Pancreas (tissue), 10 donors: ENCODE measurements around the gene NOX5. TPM values are rescaled to one million over a fixed set of nuclear protein-coding genes. Genes with fewer than 3 reads are reported as not detected.

Experiments used
- ATAC-seq, 4 donors: fragments of 200-7000 bp; cut with Tn5 transposase; one replicate each; pipeline versions ENCODE4 v1.8.0 to v1.9.1; 2020; ENCODE audit warnings: mild to moderate bottlenecking in 4 of 4, moderate library complexity in 4 of 4
- DNase-seq, 6 donors: peaks; one replicate each; pipeline ENCODE4 v3.0.0-alpha.2; 2020
- FAIRE-seq: peaks from 2 replicates; lab custom pipeline; 2012; peaks lifted over from hg19 to GRCh38; lab: Jason Lieb, UNC
- H3K27ac ChIP-seq, 4 donors: fragments of 200-600 bp; sonication (generic); 1 replicate in 3 of 4; 2 replicates in 1 of 4; pipeline versions ENCODE4 v1.5.0 to v1.8.0; 2020
- H3K27me3 ChIP-seq, 4 donors: fragments of 200-600 bp; one replicate each; pipeline ENCODE4 v1.8.0; 2021
- H3K36me3 ChIP-seq, 3 donors: fragments of 200-600 bp; sonication (generic) in 1 of 3; one replicate each; pipeline versions ENCODE4 v1.5.0 to v1.8.0; 2020 to 2021
- H3K4me1 ChIP-seq, 3 donors: fragments of 200-600 bp; one replicate each; pipeline ENCODE4 v1.8.0; 2021
- H3K4me3 ChIP-seq, 4 donors: fragments of 200-600 bp; sonication (generic) in 2 of 4; one replicate each; pipeline versions ENCODE4 v1.5.0 to v1.8.0; 2020 to 2021
- H3K9me3 ChIP-seq, 4 donors: fragments of 200-600 bp; one replicate each; pipeline ENCODE4 v1.8.0; 2021
- CTCF ChIP-seq, 4 donors: fragments of 200-600 bp; sonication (generic) in 3 of 4; IDR thresholded peaks; one replicate each; pipeline versions ENCODE4 v1.5.0 to v1.8.0; 2021; ENCODE audit warnings: antibody characterized with exemption in 4 of 4
- WGBS, 2 donors: extraction: QIAGEN DNeasy Blood & Tissue Kit; methylation state at CpG; one replicate each; pipeline ENCODE4 v1.1.7; 2013; 5-methylcytosine and 5-hydroxymethylcytosine counted together
- intact Hi-C, 3 donors: fragments of 100-400 bp; cut with DNase I; formaldehyde crosslinking; loops; one replicate each; pipeline versions ENCODE4 v1.11.1 to v1.14.2; 2022
- polyA plus RNA-seq, 2 donors: library from polyadenylated mRNA; stranded (reverse); fragments of 200-250 nt; gene quantifications; one replicate each; pipeline ENCODE4 v1.2.3, GENCODE V29; 2013
- total RNA-seq, 6 donors: library from RNA; stranded (reverse); fragmentation: NEBNext Ultra II Directional in 4 of 6; extraction: Animal tissue kit (Norgen Biotek cat#: 25700) in 4 of 6; gene quantifications; one replicate each; pipeline versions ENCODE4 v1.2.1 to v1.2.4, GENCODE V29; 2021 to 2023
- donor health status: healthy with polysubstance abuse.
- donor health status: DM: no; HTN: no; CAD: no; lungs with moderate emphysema.
- donor health status: DM: no; HTN: no; CAD: no.
- donor health status: control.
- donor health status: control.
- donor health status: Bipolar disorder and iron deficiency.
- donor health status: DM: yes; HTN: yes; CAD: no.
- donor health status: DM: no; HTN: no; CAD: no.
- donor health status: DM: no; HTN: no; CAD: no.
- donor health status: DM: yes; HTN: yes; CAD: no.

The NOX5 gene
- total and polyA plus RNA-seq, 8 donors = 0.04 to 0.26 (median 0.12) TPM; not detected in 3

GRCh38 chr15:68983961-68984481 lies 30.5 kb upstream of the NOX5 start:
- no peaks in the 10 kb centered on the region for H3K36me3 ChIP-seq
- WGBS, 2 donors = 38% methylated on average over 4 of the region's 4 CpGs
- no peaks in the 10 kb centered on the region for H3K27me3 ChIP-seq
- H3K4me3 ChIP-seq = no peak overlapping the region
- no peaks in the 10 kb centered on the region for H3K9me3 ChIP-seq
- peak in 3 of 4 donors; percentile 40 to 79 (median 66) for ATAC-seq
- no peak for DNase-seq
- no peak overlapping the region for H3K27ac ChIP-seq
- FAIRE-seq = no peak
- intact Hi-C loops = no loop called here
- TF ChIP-seq CTCF (IDR thresholded peaks at IDR 0.05) = no peak
- H3K4me1 ChIP-seq = no peaks in the 10 kb centered on the region

DNA sequence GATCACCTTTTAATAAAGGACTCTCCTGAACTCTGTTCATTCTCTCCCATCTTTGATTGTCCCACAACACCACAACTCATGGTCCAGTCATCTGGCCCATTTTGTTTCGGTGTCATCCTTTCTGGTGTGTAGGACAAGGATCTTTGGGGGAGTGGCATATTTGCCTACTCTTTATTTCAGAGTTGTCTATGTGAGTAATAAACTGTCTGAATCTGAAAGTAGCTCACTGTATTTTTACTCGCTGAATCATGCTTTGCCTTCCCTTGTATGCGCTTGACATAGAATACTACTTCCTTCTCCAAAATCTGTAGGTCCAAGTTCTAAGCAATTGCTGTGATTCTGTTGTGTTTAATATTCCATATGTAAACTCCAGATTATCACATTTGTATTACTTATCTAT lies 29.9 kb upstream of the NOX5 start:
- Histone ChIP-seq H3K27ac (no peak overlapping the region), H3K36me3 (no peaks in the 10 kb centered on the region), H3K9me3 (no peaks in the 10 kb centered on the region), H3K4me1 (no peaks in the 10 kb centered on the region), H3K27me3 (no peaks in the 10 kb centered on the region), H3K4me3 (no peak overlapping the region)
- intact Hi-C loops = no loop called here
- WGBS, 2 donors = 94 to 95% methylated on average over 3 of the region's 3 CpGs
- DNase-seq (no peak), FAIRE-seq (no peak), ATAC-seq (no peak)
- TF ChIP-seq CTCF (IDR thresholded peaks at IDR 0.05) = no peak

DNA sequence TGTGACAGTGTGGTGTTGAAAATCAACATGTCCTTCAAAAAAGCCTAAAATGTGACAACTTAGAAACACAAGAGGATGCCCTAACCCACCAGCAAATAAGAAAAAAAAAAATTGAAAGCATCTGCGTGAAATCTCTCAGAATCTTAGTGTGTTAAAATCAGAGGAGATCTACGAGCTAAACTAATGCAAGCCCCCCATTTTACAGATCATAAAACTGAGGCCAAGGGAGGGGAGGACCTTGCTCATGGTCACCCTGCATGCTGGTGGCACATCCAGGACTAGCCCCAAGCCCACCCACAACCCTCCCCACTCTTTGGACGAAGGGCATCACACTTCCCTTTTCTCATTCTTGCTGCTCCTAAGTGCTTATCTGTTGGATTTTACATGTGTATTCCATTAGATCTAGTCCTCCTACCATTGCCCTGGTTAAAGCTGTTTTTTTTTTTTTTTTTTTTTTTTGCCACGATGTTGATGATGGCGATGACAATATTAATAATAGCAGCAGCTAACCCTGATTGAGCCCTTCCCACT lies 29.1 kb upstream of the NOX5 start:
- Histone ChIP-seq H3K36me3 (no peaks in the 10 kb centered on the region), H3K4me1 (no peaks in the 10 kb centered on the region), H3K27me3 (no peaks in the 10 kb centered on the region), H3K4me3 (no peak overlapping the region), H3K9me3 (no peaks in the 10 kb centered on the region), H3K27ac (no peak overlapping the region)
- ATAC-seq = no peak
- no peak for DNase-seq
- intact Hi-C loops = no loop called here
- no peak for FAIRE-seq
- no peak for TF ChIP-seq CTCF (IDR thresholded peaks at IDR 0.05)
- 93 to 94% methylated on average over 5 of the region's 5 CpGs for WGBS, 2 donors

DNA sequence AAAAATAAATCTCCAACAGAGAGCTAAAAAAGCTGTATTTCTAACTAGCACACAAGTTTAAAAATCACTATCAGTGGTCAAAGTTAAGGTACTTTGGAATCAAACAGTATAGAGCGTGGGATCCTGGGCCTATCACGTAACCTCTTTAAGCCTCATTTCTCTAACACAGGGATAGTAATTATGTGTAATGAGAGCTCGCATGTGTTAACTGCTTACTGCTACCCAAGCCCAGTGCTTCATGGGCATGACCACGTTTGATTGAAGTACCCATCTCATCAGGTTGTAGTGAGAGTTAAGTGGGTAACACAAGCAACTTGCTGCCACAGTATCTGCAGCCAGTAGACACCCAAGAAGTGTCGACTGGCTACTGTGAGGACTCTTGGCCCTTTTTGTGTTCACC lies 28.2 kb upstream of the NOX5 start:
- intact Hi-C loops = no loop called here
- Histone ChIP-seq H3K27me3 (no peaks in the 10 kb centered on the region), H3K4me1 (no peaks in the 10 kb centered on the region), H3K27ac (no peak overlapping the region), H3K4me3 (no peak overlapping the region), H3K36me3 (no peaks in the 10 kb centered on the region), H3K9me3 (no peaks in the 10 kb centered on the region)
- ATAC-seq (no peak), FAIRE-seq (no peak), DNase-seq (no peak)
- no peak for TF ChIP-seq CTCF (IDR thresholded peaks at IDR 0.05)
- 87 to 88% methylated on average over 5 of the region's 5 CpGs for WGBS, 2 donors

DNA sequence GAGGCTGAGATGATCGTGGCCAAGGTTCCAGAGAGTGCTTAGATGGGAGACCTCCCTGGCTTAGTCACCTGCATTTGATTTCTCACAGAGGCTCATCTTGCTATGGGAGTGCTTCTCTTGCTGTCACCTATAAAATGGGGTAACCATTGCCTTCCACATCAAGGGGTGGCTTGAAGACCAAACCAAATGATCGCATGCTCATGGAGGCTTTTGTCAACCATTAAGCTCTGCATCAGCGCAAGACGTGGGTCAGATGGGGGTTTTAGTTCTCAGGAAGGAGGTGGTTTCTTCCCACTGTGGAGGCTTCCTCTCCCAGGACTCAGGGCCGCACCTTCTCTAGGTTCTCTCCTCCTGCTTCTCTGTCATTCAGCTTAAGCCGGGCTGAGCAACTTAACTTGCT lies 27.4 kb upstream of the NOX5 start:
- Histone ChIP-seq H3K4me1 (no peaks in the 10 kb centered on the region), H3K36me3 (no peaks in the 10 kb centered on the region), H3K9me3 (no peaks in the 10 kb centered on the region), H3K27ac (no peak overlapping the region), H3K27me3 (no peaks in the 10 kb centered on the region), H3K4me3 (no peak overlapping the region)
- no peak for TF ChIP-seq CTCF (IDR thresholded peaks at IDR 0.05)
- ATAC-seq (no peak), FAIRE-seq (no peak), DNase-seq (no peak)
- intact Hi-C loops = no loop called here
- 93 to 96% methylated on average over 6 of the region's 6 CpGs for WGBS, 2 donors
